ENCODE data around the gene ATP9A. TPM values are rescaled to one million over a fixed set of nuclear protein-coding genes. Genes with fewer than 3 reads are reported as not detected.
A peak's percentile ranks its signal among the peaks of the same experiment; 100 is the strongest.

Gene ATP9A
- total RNA-seq, 1 donor from 2014 or later, result 23.1 TPM

DNA sequence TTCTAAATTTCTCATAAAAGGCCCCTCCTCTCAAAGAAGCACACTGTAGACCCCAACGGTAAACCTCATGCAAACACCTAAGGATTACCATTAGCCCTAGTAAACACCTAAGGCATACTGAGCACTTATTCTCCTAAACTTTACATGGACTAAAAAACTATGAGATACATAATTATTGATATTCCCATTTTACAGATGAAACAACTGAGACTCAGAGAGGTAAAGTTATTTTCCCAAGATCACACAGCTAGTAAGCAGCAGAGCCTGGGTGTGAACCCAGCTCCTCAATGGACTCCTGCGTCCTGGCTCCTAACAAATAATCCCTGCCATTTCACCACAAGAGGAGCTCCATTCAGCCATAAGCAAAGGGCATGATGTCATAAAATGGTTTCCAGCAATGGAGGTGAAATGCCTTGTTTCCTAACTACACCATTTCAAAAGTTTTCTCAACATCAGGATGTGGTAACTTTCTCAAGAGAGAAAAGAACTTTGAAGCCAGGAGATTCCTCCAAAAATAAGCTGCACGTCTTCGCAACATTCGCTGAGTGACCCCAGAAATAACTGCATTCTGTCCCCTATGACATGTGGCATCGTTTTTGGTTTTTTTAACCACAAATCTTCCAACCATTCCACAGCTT, 4.1 kb downstream of the ATP9A start:
- Histone ChIP-seq H3K27ac (no peak overlapping the region), H3K4me3 (no peak overlapping the region), H3K4me1 (no peaks in the 10 kb centered on the region), H3K9me3 (no peaks in the 10 kb centered on the region), H3K36me3 (no peaks in the 10 kb centered on the region), H3K27me3 (ENCODE audit: low read depth) (peaks cover 17% of the 10 kb centered on the region)
- intact Hi-C loops (cut with DNase I), result no loop called here
- TF ChIP-seq, protein P1, sequence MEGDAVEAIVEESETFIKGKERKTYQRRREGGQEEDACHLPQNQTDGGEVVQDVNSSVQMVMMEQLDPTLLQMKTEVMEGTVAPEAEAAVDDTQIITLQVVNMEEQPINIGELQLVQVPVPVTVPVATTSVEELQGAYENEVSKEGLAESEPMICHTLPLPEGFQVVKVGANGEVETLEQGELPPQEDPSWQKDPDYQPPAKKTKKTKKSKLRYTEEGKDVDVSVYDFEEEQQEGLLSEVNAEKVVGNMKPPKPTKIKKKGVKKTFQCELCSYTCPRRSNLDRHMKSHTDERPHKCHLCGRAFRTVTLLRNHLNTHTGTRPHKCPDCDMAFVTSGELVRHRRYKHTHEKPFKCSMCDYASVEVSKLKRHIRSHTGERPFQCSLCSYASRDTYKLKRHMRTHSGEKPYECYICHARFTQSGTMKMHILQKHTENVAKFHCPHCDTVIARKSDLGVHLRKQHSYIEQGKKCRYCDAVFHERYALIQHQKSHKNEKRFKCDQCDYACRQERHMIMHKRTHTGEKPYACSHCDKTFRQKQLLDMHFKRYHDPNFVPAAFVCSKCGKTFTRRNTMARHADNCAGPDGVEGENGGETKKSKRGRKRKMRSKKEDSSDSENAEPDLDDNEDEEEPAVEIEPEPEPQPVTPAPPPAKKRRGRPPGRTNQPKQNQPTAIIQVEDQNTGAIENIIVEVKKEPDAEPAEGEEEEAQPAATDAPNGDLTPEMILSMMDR (IDR thresholded peaks at IDR 0.05), result no peak
- DNase-seq (no peak), ATAC-seq (no peak)

DNA sequence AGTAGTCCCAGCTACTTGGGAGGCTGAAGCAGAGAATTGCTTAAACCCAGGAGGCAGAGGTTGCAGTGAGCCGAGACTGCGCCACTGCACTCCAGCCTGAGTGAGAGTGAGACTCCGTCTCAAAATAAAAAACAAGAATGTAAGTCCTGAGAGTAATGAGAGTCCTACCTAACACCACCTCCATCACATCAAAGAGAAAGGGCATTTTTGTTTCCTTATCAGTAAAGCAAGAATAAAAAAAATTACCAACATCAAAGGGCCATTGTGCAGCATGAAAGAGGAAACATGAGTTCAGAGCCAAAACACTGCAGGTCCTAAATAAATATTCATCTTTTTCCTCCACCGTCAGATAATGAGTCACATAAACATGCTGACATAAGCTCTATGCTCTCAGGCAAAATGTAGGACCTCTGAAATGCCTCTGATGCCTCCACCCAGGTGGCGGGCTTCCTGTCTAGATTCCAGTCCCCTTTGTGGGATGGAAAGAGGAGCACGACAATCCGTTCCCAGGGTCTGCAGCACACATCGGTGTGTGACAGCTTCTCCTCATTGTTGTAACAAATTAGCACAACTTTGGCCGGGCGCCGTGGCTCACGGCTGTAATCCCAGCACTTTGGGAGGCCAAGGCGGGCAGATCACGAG, 7.2 kb downstream of the ATP9A start:
- ATAC-seq, result peak in 1 of 2 donors; percentile 25
- Histone ChIP-seq H3K4me1 (no peaks in the 10 kb centered on the region), H3K27ac (no peak overlapping the region)

DNA sequence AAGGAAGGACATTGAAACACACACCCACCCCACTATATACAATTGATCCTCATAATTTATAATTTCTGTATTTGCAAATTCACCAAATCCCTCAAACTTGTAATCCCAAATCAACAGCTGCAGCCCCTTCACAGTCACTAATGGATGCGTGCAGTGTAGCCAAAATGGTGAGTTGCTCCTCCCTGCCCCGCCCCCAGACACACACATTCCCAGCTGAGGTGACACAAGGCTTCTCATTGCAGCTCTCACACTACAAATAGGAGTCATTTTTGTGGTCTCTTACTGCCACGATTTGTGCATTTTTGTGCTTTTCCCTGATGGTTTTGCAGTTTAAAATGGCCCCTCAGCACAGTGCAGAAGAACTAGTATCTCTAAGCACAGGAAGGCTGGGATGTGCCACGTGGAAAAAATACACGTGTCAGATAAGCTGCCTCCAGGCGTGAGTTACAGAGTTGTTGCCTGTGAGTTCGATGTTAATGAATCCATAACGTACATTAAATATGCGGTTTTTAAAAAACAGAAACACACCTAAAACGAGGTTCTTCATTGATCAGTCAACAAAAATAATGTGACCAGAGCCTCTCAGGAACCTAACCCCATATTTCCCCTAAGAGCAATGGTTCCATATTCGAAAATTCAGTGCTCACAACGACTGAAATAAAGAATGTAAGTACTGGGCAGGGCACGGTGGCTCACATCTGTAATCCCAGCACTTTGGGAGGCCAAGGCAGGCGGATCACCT, 8.2 kb downstream of the ATP9A start:
- H3K9me3 ChIP-seq, result no peaks in the 10 kb centered on the region
- no peak overlapping the region for H3K27ac ChIP-seq
- H3K27me3 ChIP-seq (ENCODE audit: low read depth), result no peaks in the 10 kb centered on the region
- H3K4me3 ChIP-seq, result no peak overlapping the region
- DNase-seq (no peak), ATAC-seq (no peak)
- TF ChIP-seq, protein P1 (IDR thresholded peaks at IDR 0.05), result no peak
- no peaks in the 10 kb centered on the region for H3K36me3 ChIP-seq
- intact Hi-C loops (cut with DNase I), result no loop called here
- no peaks in the 10 kb centered on the region for H3K4me1 ChIP-seq

More for the DNA sequence above, 7.2 kb downstream of the ATP9A start:
- TF ChIP-seq, protein P1 (IDR thresholded peaks at IDR 0.05), result no peak
- intact Hi-C loops (cut with DNase I), result no loop called here
- no peak for DNase-seq
- Histone ChIP-seq H3K4me3 (no peak overlapping the region), H3K9me3 (no peaks in the 10 kb centered on the region), H3K27me3 (ENCODE audit: low read depth) (no peaks in the 10 kb centered on the region), H3K36me3 (no peaks in the 10 kb centered on the region)

DNA sequence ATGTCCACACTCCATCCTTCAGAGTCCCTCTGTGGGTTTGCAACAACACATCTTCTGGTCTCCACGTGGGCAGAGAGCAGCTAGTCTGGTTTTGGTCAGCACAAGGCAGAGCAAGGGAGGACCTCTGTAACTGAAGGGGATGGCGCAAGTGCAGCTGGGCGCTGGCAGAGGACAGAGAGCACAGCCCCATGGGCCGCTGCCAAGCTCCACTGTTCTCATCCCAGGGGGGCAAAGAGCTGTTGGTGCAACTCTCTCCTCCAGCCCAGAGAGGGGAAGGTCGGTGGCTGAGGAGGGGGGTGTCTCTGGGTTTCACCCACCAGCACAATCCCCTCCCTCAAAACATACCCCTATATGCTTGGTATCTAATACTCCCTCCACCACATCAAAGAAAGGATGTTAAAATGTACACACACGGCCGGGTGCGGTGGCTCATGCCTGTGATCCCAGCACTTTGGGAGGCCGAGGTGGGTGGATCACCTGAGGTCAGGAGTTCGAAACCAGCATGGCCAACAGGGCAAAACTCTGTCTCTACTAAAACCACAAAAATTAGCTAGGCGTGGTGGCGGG, 9.1 kb downstream of the ATP9A start:
- Histone ChIP-seq H3K27ac (no peak overlapping the region), H3K9me3 (no peaks in the 10 kb centered on the region), H3K27me3 (ENCODE audit: low read depth) (no peaks in the 10 kb centered on the region), H3K36me3 (no peaks in the 10 kb centered on the region), H3K4me1 (no peaks in the 10 kb centered on the region), H3K4me3 (no peak overlapping the region)
- peak in 1 of 2 donors; percentile 60 for ATAC-seq
- intact Hi-C loops (cut with DNase I), result no loop called here
- TF ChIP-seq, protein P1 (IDR thresholded peaks at IDR 0.05), result no peak
- no peak for DNase-seq

DNA sequence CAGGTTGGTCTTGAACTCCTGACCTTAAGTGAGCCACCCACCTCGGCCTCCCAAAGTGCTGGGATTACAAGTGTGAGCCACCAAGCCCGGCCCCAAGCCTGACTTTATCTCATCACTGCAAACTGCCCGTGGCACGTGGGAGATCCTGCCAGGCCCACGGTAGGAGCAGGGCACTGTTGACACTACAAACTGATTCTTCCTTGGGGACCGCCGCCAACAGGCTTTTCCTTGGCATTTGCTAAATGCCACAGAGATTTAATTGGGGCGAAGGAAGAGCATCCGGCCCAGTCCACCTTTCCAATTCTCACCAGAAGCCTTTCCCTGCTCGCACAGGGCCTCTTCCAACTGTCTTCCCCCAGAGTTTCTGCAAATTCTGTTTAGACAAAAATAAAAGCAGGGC, 11.0 kb downstream of the ATP9A start:
- H3K36me3 ChIP-seq, result no peaks in the 10 kb centered on the region
- no peaks in the 10 kb centered on the region for H3K9me3 ChIP-seq
- no peak overlapping the region for H3K4me3 ChIP-seq
- DNase-seq, result no peak
- peaks cover 5% of the 10 kb centered on the region for H3K4me1 ChIP-seq
- H3K27me3 ChIP-seq (ENCODE audit: low read depth), result no peaks in the 10 kb centered on the region
- TF ChIP-seq, protein P1 (IDR thresholded peaks at IDR 0.05), result no peak
- ATAC-seq, result no peak
- no peak overlapping the region for H3K27ac ChIP-seq
- intact Hi-C loops (cut with DNase I), result no loop called here

Measured in lower lobe of right lung (tissue), 2 donors.